Breast epithelium (tissue), 3 donors: ENCODE data around the gene KLHL29.

Experiments used
- CTCF ChIP-seq, 3 donors: fragments of 450-650 bp; IDR thresholded peaks; one replicate each; pipeline ENCODE4 v1.5.1; 2016 to 2017; ENCODE audit warnings: antibody characterized with exemption in 3 of 3, mild to moderate bottlenecking in 3 of 3, moderate library complexity in 3 of 3
- POLR2AphosphoS5 ChIP-seq, 3 donors: sonication (generic); formaldehyde crosslinking; IDR thresholded peaks; one replicate each; pipeline ENCODE4 v1.6.1; 2017; ENCODE audit warnings: antibody characterized with exemption in 3 of 3

- TF ChIP-seq CTCF (IDR thresholded peaks at IDR 0.05) (no peak), POLR2AphosphoS5 (IDR thresholded peaks at IDR 0.05) (no peak)
Measured at GRCh38 chr2:23561088-23561487, 176.1 kb downstream of the KLHL29 start.
